ENCODE results near the gene TNMD.

DNA sequence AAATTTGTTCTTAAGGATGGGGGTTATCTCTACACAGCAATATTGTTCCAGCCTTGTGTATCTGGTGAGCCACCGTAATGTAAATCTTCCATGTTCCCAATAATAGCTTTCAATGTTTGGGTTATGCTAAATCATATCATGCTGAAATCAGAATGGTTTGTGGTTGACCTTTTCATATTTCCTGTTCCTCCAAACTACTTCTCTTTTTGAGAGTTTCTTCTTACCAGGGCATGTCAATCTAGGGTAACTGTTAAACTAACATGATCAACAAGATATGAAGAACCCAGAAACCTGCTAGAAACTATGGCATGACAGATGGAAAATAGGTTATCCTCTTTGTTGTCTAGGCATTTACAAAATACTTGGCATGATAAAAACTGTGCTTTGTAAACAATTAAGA lies 22.0 kb downstream of the TNMD start:
- TF ChIP-seq, protein P1, sequence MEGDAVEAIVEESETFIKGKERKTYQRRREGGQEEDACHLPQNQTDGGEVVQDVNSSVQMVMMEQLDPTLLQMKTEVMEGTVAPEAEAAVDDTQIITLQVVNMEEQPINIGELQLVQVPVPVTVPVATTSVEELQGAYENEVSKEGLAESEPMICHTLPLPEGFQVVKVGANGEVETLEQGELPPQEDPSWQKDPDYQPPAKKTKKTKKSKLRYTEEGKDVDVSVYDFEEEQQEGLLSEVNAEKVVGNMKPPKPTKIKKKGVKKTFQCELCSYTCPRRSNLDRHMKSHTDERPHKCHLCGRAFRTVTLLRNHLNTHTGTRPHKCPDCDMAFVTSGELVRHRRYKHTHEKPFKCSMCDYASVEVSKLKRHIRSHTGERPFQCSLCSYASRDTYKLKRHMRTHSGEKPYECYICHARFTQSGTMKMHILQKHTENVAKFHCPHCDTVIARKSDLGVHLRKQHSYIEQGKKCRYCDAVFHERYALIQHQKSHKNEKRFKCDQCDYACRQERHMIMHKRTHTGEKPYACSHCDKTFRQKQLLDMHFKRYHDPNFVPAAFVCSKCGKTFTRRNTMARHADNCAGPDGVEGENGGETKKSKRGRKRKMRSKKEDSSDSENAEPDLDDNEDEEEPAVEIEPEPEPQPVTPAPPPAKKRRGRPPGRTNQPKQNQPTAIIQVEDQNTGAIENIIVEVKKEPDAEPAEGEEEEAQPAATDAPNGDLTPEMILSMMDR (IDR thresholded peaks at IDR 0.05), result no peak
- TF ChIP-seq ZFX (IDR thresholded peaks at IDR 0.05; ENCODE audit: borderline replicate concordance), result no peak
